T-helper 1 cell (primary cell): ENCODE data around the gene CD38.
A peak's percentile ranks its signal among the peaks of the same experiment; 100 is the strongest.

ENCODE experiments used
- DNase-seq, 5 donors: peaks; one replicate each; pipeline ENCODE4 v3.0.0-alpha.2; 2012 to 2020

CD38 gene

GRCh38 chr4:15901998-15902397, 123.9 kb downstream of the CD38 start:
- peak in 1 of 5 donors; percentile 39 for DNase-seq

DNA sequence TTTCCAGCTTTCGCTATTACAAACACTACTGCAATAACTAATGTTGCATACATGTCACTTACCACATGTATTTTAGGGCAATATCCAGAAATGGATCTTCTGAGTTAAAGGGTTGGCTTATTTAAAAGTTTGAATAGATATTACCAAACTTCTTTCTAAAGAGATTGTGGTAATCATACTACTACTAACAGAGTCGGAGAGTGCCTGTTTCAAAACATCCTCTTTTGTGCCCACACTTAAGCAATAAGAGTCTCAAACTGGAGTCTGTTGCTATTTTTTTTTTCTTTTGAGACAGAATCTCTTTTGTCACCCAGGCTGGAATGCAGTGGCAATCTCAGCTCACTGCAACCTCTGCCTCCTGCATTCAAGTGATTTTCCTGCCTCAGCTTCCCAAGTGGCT, 124.6 kb downstream of the CD38 start:
- no peak for DNase-seq
